22Rv1 (cell line): Measurements from ENCODE around the gene HS6ST3.
"Not testable (repeated sequence)": the region's sequence is repeated elsewhere in the genome, so short reads cannot be mapped to it uniquely, and the experiment has no call there.

ENCODE experiments used
- H3K27ac ChIP-seq: fragments of 450-650 bp; 2 replicates; pipeline ENCODE4 v1.5.1; 2017
- CTCF ChIP-seq: fragments of 450-650 bp; IDR thresholded peaks from 2 replicates; pipeline ENCODE4 v1.5.1; 2017; ENCODE audit warnings: mild to moderate bottlenecking
- ZFX ChIP-seq: fragments of 450-650 bp; IDR thresholded peaks from 2 replicates; pipeline ENCODE4 v1.6.1; 2017; ENCODE audit warnings: antibody characterized with exemption, borderline replicate concordance

The HS6ST3 gene

GRCh38 chr13:96500953-96501352, 411.0 kb downstream of the HS6ST3 start:
- H3K27ac ChIP-seq = no peak overlapping the region
- TF ChIP-seq ZFX = no peak
- TF ChIP-seq CTCF = no peak

- TF ChIP-seq ZFX = no peak
- TF ChIP-seq CTCF = no peak
- H3K27ac ChIP-seq = no peak overlapping the region
These were observed 413.6 kb downstream of the HS6ST3 start for GRCh38 chr13:96503481-96503880.

GRCh38 chr13:96511587-96511986, 421.7 kb downstream of the HS6ST3 start:
- TF ChIP-seq ZFX (no peak), CTCF (no peak)
- no peak overlapping the region for H3K27ac ChIP-seq

GRCh38 chr13:96519380-96519779, 429.5 kb downstream of the HS6ST3 start:
- TF ChIP-seq ZFX = no peak
- no peak for TF ChIP-seq CTCF
- no peak overlapping the region for H3K27ac ChIP-seq

- H3K27ac ChIP-seq = not testable (repeated sequence)
These were observed 434.6 kb downstream of the HS6ST3 start for GRCh38 chr13:96524398-96525020.

- no peak for TF ChIP-seq CTCF
- TF ChIP-seq ZFX = no peak
- H3K27ac ChIP-seq = no peak overlapping the region
These were observed 435.8 kb downstream of the HS6ST3 start for GRCh38 chr13:96525715-96526114.

- no peak for TF ChIP-seq ZFX
- no peak for TF ChIP-seq CTCF
These were observed 437.6 kb downstream of the HS6ST3 start for GRCh38 chr13:96527497-96527896.

GRCh38 chr13:96532804-96533203, 442.9 kb downstream of the HS6ST3 start:
- no peak overlapping the region for H3K27ac ChIP-seq
- TF ChIP-seq CTCF (no peak), ZFX (no peak)

More at GRCh38 chr13:96527497-96527896, 437.6 kb downstream of the HS6ST3 start:
- H3K27ac ChIP-seq = no peak overlapping the region
